ENCODE measurements around the gene GCNT2.

DNA sequence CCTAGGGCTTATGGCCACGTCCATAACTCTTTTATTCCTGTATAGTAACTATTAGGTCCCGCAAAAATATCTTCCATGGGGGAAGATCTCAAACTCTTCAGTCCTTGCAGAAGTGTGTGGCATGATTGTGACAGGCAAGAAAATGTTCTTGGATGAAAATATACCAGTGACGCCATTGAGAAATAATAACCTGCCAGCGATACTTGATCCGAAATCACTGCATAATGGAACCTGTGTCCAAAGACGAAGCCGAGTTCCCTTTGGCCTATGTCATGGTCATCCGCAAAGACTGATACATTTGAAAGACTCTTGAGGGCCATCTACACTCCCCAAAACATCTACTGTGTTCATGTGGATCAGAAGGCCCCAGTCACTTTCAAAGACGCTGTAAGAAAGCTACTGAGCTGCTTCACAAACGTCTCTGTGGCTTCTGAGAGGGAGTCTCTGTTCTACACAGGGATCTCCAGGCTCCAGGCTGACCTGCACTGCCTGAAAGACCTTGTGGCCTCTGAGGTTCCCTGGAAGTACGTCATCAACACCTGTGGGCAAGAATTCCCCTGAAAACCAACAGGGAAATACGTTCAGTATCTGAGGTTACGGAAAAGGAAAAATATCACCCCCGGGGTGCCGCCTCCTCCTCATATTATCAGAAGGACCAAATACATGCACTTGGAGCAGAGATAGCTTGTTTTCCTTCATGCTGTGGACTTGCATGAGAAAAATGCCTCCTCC lies 6.9 kb upstream of the GCNT2 start:
- TF ChIP-seq, protein P1, sequence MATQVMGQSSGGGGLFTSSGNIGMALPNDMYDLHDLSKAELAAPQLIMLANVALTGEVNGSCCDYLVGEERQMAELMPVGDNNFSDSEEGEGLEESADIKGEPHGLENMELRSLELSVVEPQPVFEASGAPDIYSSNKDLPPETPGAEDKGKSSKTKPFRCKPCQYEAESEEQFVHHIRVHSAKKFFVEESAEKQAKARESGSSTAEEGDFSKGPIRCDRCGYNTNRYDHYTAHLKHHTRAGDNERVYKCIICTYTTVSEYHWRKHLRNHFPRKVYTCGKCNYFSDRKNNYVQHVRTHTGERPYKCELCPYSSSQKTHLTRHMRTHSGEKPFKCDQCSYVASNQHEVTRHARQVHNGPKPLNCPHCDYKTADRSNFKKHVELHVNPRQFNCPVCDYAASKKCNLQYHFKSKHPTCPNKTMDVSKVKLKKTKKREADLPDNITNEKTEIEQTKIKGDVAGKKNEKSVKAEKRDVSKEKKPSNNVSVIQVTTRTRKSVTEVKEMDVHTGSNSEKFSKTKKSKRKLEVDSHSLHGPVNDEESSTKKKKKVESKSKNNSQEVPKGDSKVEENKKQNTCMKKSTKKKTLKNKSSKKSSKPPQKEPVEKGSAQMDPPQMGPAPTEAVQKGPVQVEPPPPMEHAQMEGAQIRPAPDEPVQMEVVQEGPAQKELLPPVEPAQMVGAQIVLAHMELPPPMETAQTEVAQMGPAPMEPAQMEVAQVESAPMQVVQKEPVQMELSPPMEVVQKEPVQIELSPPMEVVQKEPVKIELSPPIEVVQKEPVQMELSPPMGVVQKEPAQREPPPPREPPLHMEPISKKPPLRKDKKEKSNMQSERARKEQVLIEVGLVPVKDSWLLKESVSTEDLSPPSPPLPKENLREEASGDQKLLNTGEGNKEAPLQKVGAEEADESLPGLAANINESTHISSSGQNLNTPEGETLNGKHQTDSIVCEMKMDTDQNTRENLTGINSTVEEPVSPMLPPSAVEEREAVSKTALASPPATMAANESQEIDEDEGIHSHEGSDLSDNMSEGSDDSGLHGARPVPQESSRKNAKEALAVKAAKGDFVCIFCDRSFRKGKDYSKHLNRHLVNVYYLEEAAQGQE (IDR thresholded peaks at IDR 0.05; ENCODE audit: insufficient read depth in 1 of 2, low read depth in 2 of 2, low read length in 1 of 2) = no peak
- TF ChIP-seq, protein P2, sequence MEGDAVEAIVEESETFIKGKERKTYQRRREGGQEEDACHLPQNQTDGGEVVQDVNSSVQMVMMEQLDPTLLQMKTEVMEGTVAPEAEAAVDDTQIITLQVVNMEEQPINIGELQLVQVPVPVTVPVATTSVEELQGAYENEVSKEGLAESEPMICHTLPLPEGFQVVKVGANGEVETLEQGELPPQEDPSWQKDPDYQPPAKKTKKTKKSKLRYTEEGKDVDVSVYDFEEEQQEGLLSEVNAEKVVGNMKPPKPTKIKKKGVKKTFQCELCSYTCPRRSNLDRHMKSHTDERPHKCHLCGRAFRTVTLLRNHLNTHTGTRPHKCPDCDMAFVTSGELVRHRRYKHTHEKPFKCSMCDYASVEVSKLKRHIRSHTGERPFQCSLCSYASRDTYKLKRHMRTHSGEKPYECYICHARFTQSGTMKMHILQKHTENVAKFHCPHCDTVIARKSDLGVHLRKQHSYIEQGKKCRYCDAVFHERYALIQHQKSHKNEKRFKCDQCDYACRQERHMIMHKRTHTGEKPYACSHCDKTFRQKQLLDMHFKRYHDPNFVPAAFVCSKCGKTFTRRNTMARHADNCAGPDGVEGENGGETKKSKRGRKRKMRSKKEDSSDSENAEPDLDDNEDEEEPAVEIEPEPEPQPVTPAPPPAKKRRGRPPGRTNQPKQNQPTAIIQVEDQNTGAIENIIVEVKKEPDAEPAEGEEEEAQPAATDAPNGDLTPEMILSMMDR (IDR thresholded peaks at IDR 0.05) = no peak
- no peak for TF ChIP-seq SIN3A (IDR thresholded peaks at IDR 0.05; ENCODE audit: borderline replicate concordance, insufficient read depth, low read depth, low read length)
- TF ChIP-seq POLR2AphosphoS5 (IDR thresholded peaks at IDR 0.05; ENCODE audit: low read depth, low read length) = no peak

Measured in Panc1 (cell line).